ENCODE results near the gene NUDT3.
"Not testable (repeated sequence)": the region's sequence is repeated elsewhere in the genome, so short reads cannot be mapped to it uniquely, and the experiment has no call there.

The NUDT3 gene

DNA sequence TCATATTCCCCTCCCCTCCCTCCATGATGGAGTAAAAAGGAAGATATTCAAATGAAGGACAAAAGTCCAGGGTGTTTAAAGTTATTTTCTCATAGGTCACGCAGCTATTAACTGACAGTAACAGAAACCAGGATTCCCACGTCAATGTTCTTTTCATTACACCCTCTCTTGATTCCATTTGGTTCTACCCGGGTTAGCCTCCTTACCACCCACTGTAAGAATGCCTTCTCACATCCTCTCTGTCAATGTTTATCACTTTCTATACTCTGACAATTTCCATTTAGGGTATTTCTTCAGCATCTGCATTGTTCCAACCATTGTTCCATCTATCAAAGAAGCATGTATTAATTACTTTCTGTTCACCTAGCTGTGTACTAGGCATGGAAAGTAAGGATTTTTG lies 52.1 kb downstream of the NUDT3 start:
- DNase-seq: no peak

DNA sequence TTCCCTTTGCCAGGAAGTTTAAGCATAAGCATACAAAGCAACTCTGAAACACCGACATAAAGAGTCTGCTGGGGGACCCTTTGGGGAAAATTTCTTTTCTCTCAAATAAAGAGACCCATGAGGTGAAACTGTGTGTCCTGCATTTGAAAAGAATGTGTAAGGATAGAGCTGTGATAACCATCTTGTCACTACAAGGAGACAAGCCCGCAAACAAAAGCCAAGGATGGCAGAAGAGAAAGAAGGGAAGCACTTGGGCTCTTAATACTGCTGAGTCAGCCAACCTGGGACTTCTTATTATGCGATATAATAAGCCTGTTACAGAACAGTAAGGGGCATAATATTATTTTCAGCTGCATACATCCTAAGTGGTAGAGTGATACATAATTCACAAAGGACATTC lies 52.5 kb downstream of the NUDT3 start:
- DNase-seq: no peak

DNA sequence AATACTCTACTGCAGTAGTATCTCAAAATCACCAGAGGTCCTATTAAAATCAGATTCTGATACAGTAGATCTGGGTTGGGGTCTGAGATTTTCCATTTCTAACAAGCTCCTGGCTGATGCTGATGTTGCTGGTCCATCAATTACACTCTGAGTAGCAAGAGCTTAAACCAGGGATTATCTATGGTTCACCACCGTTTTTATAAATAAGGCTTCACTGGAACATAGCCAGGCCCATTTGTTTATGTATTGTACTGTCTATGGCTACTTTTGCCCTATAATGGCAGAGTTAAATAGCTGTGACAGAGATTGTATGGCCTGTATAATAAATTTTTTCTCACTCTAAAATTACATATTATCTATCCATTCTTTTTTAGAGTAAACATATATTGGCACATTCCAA lies 53.0 kb downstream of the NUDT3 start:
- DNase-seq: no peak

DNA sequence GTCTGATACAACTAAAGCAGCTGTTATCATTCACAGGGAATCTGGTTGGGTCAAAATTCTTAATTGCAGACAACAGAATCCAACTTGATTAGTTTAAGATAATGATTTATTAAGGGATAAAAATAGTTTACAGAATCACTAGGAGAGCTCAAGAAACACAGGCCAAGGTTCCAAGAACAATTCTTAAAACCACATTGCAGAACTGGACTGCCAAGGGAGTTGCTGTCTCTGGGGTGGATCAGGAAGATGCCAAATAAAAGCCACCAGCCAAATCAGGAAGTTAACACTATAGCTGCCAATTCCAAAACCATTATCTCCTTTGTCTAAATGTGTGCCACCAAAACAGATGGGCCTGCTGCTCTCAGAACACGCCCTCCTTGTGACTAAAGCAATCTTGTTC lies 53.7 kb downstream of the NUDT3 start:
- no peak for DNase-seq

DNA sequence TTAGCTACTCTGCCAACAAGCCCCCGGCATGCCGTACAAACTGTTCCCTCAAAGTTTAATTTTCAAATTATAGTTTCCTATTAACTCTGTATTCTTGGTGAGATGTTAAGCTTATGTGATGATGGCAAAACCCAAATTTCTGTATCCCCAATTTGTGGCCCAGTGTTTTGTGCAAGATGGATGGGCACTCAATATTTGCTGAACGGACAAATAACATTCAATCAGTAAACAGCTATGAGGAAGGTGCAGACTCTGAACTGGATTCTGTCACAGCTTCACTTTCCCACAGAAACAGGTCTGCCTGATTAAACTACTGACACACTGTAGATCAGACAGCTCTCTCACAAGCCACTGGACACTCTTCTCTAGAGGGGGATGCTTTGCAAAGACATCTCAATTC lies 54.1 kb downstream of the NUDT3 start:
- DNase-seq: no peak

DNA sequence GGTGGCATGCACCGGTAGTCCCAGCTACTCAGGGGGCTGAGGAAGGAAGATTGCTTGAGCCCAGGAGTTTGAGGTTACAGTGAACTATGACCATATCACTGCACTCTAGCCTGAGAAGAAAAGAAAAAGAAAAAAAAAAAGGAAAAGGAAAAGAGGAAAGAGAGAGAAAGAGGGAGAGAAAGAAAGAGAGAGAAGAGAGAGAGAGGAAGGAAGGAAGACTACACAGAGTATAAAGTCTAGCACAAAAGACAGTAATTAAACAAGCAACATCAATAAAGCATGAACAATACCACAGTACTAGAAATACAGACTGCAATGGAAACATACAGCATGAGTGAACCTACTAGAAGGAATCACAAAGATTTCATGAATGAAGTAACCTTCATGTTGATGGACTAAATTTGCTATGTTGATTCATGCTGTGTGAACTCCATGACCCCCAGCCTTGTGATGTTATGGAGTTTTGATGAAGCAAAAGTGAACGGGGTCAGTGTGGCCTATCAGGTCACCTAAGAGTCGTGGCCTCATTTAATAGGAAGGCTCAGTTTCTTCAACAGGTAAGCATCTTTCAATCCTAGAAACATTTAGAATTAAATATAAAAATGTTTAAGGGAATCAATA lies 57.6 kb downstream of the NUDT3 start:
- DNase-seq: no peak

DNA sequence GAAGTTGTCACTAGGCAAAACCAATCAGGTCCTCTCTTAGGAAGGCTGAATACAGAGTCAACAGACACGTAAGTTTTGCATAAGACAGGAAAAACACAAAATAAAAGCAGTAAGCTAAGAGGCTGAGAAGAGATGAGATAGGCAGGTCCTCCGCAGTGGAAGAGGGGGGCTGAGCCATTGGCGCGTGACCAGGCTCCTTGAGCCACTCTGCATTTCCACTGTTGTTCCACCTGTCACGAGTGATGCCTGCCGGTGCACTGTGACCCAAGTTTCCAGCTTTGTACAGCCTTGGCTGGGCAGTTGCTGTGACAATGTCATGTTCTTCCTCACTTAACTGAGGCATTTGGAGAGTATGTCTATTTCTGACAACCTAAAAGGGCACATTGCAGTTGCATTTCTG lies 58.6 kb downstream of the NUDT3 start:
- no peak for DNase-seq

DNA sequence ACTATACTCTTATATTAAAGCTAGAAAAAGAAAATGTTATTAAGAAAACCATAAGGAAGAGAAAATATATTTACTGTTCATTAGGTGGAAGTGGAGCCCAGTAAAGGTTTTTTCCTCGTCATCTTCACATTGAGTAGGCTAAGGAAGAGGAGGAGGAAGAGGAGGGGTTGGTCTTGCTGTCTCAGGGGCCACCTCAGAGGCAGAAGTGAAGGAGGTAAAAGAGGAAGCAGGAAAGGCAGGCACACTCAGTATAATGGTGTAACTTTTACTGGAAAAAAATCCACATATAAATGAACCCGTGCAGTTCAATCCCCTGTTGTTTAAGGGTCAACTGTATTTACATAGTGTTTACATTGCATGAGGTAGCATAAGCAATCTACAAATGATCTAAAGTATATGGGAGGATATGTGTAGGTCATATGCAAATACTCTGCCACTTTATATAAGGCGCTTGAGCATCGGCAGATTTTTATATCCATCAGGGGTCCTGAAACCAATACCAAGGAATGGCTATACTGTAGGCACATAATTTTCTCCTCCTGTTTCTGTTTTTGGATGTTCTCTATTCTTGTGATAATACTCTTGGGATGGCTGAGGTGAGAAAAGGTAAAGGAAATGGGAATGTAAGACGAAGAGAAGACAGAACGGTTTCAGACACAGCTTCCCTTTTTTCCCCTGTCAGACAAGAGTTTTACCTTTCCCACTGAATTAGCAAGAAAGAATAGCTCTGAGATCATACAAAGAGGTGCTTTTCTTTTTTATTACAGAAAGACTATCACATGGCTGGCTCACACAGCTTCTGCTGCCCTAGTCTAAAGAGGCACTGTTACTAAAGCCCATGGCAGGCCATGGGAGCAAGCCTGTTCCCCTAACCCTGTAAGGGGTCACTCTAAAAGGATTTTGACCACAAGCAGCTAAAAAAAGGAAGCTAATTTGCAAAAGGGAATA lies 59.9 kb downstream of the NUDT3 start:
- DNase-seq: no peak

DNA sequence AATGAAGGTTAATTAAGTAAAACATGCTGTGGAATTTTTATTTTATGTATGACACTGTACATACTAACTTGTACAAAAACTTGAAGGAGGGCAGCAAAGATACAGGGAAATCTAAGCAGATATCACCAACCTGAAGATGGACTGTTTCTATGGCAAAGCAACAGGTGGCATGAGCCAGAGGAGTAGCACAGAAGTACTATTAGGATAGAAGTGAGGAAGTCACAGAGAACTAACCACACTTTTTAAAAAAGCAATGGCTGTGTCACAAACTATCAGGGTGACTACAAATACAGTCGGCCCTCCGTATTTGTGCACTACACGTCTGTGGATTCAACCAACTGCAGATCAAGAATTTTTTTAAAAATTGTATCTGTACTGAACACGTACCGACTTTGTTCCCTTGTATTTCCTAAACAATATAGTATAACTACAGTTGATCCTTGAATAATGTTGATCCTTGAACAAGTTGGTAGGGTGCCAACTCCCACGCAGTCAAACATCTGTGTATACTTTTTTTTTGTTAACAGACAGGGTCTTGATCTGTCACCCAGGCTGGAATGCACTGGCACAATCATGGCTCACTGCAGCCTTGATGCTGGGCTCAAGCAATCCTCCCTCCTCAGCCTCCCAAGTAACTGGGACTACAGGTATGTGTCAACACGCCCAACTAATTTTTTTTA lies 61.0 kb downstream of the NUDT3 start:
- no peak for DNase-seq

DNA sequence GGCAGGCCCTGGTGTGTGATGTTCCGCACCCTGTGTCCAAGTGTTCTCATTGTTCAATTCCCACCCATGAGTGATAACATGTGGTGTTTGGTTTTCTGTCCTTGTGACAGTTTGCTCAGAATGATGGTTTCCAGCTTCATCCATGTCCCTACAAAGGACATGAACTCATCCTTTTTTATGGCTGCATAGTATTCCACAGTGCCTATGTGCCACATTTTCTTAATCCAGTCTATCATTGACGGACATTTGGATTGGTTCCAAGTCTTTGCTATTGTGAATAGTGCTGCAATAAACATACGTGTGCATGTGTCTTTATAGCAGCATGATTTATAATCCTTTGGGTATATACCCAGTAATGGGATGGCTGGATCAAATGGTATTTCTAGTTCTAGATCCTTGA lies 62.7 kb downstream of the NUDT3 start:
- DNase-seq: not testable (repeated sequence)

DNA sequence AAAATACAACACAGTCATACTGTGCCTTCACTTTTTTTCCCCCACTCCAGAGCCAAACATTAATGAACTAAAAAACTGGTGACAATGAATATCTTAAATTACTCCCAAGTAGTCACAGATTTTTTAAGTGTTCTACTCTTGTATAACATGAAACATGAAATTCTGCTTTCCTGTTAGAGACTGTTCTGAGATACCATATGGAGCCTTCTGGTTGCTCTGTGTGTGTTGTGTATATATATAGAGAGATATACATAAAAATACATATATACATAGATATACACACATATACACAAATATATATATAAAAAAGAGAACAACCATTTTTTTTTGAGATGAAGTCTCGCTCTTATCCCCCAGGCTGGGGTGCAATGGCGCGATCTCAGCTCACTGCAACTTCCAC lies 63.5 kb downstream of the NUDT3 start:
- no peak for DNase-seq

DNA sequence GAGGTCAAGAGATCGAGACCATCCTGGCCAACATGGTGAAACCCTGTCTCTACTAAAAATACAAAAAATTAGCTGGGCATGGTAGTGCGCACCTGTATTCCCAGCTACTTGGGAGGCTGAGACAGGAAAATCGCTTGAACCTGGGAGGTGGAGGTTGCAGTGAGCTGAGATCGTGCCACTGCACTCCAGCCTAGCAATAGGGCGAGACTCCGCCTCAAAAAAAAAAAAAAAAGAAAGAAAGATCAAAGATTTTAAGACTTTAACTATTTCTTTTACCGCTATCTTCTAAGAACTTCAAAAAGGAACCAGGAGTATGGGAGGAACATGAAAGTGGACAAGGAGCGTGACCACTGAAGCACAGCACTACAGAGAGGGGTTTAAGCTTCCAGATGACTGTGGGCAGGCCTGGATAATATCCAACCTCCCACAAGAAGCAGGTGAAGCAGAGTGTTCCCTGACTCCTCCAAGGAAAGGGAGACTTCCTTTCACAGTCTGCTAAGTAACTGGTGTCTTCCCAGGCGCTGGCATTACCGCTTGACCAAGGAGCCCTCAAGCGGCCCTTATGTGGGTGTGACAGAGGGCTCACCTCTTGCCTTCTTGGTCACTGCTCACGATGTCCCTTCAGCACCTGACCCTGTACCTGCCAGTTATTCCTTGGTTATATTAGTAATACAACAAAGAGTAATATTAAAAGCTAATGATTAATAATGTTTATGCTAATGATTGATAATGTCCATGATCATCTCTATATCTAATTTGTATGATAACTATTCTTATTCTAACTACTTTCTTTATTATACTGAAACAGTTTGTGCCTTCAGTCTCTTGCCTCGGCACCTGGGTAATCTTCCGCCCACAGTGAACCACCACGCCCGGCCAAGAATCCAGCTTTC lies 64.9 kb downstream of the NUDT3 start:
- DNase-seq: not testable (repeated sequence)

DNA sequence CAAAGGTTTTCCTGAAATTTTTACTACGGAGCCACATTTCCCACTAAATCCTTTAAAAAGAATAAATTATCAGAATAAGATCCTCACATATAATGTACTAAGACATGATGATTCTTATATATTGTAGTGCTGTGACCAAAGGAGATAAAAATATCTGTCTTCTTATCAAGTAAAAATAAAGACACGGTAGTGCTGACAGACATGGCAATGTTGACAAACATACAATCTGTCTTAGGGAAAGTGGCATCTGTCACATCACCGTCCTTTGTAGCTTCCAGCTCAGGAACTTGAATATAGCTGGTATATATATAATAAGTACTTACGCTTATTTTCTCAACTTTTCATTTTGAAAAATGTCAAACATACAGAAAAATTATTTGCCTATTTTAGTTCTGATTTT lies 66.8 kb downstream of the NUDT3 start:
- DNase-seq: no peak

DNA sequence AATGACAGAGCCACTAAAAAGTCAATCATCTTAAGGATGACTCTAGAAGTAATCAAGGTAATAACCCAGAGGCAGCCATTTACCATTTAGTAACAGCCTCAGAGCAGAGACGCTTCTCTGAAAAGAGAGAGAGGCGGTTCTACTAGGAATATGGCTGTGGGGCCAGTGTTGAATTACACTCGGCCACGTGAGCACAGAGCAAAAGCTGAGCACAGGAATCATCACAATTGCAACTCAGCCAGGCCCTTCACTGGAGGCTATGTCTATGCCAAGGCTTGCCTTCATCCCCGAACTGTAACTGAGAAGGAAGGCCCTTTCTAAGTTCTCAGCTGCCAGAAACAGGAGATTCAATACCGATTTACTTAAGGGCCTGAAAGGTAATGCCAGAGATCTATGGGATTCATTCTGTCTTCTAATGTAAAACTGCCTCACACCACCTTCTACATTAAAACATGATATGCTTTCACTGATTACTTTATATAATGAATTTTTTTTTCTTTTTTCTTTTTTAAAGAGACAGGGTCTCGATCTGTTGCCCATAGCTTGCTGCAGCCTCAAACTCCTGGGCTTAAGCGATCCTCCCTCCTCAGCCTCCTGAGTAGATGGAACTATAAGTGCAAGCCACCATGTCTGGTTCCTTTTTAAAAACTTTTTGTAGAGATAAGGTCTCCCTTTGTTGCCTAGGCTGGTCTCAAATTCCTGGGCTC lies 67.6 kb downstream of the NUDT3 start:
- DNase-seq: no peak

DNA sequence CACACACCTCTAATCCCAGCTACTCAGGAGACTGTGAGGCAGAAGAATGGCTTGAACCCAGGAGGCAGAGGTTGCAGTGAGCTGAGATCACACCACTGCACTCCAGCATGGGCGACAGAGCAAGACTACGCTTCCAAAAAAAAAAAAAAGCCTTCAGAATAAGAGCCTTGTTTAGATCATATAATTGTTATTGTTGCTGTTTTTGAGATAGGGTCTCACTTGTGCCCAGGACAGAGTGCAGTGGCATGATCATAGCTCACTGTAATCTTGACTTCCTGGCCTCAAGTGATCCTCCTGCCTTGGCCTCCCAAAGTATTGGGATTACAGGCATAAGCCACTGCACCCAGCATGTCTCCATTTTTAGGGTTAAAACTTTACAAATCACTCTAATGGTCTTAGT lies 68.2 kb downstream of the NUDT3 start:
- not testable (repeated sequence) for DNase-seq

DNA sequence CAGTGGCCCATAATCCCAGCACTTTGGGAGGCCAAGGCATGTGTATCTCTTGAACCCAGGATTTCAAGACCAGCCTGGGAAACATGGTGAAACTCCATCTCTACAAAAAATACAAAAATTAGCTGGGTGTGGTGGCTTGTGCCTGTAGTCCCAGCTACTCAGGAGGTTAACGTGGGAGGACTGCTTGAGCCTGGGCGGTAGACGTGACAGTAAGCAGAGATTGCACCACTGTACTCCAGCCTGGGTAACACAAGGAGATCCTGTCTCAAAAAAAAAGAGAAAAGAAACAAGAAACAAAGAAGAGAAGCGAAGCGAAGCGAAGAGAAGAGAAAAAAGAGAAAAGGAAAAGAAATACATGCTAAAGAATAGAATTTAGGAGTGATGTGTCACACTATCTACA lies 69.2 kb downstream of the NUDT3 start:
- no peak for DNase-seq

DNA sequence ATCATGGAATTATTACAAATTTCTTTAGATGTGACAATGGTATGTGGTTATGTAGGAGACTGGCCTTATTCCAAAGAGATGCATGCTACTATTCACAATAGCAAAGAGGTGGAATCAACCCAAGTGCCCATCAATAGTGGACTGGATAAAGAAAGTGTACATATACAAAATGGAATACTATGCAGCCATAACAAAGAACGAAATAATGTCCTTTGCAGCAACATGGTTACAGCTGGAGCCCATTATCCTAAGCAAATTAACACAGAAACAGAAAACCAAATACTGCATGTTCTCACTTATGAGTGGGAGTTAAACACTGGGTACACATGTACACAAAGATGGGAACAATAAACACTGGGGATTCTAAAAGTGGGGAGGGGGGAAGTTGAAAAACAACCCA lies 69.7 kb downstream of the NUDT3 start:
- DNase-seq: no peak

DNA sequence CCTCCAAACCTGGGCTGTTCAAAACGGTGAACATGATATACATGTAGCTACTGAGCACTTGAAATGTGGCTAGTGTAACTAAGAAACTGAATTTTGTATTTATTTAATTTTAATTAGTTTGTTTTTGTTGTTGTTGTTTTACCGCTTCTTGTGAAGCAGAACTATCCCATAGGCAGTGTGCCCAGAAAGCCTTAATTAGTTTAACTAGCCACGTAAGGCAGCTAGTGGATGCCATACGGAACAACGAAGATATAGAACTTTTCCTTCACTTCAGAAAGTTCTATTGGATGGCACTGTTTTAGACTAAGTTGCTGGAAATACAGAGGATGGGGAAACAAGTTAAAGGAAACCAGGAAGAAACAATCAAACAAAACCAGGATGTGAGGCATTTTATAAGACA lies 70.6 kb downstream of the NUDT3 start:
- DNase-seq: no peak

DNA sequence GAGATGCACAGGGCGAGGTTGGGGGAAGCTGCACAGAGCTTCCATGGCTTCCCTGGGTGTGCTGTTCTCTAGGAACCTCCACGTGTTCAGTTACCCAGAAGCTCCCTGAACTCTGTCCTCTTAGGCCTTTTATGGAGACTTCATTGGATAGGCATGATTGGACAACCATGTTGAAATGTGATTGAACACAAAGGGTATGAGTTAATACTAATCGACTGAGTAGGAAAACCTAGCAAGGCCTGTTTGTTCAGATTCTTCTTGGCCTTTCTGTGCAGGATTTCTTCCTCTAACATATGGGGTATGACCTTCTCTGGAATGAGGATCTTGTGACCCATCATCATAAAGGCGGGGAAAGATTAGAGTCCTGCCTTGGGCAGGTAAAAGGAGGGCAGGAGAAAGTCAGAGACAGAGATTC lies 73.0 kb downstream of the NUDT3 start:
- no peak for DNase-seq

DNA sequence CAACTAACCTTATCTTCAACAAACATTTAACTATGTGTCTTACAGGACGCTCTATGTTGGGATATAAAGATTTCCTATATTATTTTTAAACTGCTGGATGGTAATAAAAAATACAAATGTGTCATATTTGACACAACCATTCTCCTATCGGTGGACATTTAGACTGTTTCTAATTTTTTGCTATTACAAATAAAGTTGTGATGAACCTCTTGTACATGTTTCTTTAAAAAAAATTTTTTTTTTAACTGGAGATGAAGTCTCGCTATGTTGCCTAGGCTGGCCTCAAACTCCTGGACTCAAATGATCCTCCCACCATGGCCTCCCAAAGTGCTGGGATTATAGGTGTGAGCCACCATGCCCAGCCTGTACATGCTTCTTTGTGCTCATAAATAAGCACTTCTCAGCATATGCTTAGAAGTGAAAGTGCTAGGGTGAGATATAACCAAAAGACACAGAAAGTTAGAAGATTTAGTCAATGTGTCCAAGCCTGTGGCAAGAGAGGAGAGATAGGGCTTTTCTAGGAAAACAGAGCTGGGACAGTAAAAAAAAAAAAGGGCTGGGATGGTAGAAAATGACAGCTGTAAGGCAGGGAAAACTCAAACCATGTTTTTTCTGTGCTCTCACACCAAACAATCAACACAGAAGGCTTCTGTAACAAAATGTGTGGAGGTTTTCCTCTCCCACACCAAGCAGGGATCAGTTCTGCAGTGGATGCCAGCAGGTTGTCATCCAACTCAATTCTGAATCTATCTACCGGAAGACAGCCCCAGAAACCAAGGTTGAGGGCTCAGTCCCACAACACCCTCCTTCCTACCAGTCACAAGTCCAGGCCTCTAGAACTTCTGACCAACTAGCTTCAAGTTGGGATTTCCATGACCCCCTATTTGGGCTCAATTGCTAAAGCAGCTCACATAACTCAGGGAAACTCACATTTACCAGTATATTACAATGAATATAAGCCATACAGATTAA lies 73.7 kb downstream of the NUDT3 start:
- no peak for DNase-seq
